CD4-positive, alpha-beta T cell treated with Interleukin-17A for 4 hours (primary cell): ENCODE measurements around the gene GTF2H4.

Experiments
- DNase-seq: peaks from one replicate; pipeline ENCODE4 v3.0.0-alpha.2; 2020; ENCODE audit warnings: mixed read lengths

The GTF2H4 gene

DNA sequence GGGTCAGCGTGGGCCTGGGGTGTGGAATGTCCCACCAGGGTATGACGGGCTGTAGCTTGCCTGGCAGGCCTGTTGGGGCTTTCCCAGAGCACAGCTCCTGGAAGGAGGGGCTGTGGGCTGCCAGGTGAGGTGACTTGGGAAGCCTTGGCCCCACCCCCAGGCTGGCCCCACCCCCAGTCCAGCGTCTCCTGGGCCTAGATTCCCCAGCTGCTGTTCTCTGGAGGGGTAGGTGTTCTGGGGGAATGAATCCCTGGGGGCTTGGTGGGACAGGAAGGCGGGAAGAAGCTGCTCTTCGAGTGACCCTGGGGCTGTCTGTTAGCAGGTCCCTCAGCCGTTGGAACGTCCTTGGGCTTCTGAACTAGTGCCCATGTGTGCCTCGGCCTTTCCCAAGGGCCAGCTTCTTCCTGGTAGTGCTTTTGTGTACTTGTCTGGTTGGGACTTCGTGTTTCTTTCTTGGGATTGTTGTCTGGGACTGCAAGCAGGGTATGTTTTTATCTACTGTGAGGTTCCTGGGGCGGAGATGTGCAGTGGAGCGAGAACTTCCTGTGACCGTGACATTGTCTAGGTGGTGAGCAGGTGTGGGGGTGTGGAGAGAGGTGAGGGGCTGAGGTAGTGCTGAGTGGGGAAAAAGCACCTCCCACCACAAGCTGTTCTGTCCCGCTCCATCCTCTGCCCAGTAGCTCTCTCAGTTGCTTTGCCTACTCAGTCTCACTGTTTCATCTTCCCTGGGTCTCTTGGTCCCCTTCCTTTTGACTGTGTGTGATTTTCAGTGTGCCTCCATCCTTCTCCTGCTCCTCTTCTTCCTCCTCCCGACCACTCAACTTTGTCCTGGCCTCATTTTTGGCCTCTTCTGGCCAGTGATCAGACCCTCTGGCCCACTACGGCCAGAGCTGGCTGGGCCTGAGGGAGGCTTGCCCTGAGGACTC, 25.0 kb upstream of the GTF2H4 start:
- peak; percentile 44 for DNase-seq

DNA sequence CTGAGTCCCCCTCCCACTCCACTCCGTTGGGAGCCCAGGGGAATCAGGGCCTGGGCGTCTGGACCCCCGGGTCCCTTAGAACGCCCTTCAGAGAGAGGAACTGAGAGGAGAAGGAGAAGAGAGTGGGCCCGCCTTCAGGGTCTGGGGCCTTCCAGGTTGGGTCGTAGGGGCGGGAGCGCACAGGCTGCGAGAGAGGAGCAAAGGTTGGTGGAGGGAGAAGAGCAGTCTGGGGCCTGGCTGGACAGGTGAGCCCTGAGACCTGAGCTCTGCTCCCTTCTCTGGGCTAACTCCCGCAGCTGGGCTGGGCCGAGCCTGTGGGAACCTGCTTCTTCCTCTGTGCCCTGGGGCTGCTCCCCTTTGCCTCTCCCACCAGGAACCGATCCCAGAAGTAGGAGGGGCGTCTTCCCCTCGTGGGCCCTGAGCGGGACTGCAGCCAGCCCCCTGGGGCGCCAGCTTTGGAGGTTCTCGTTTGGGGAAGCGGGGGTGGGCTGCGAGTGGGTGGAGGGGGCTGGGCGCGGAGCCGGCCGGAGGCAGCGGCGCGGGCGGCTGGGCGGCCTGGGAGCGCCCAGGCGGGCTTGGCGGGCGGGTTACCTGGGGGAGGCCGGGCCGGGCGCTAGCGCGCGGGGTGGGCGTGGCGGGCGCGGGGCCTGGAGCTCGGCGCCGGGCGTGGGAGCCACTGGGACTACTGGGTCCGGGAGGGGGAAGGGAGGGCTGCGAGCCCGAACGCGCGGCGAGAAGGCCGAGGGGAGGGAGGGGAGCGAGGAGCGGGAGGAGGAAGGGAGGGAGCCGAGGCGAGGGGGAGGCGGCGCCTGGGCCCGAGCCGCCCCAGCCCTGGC, 24.1 kb upstream of the GTF2H4 start, which contains the start of gene DDR1:
TSS of gene DDR1 (plus strand) at position 835 of the 836 bp plus-strand sequence. CDS start 4,211 bp downstream, outside the sequence.
- DNase-seq = peak; percentile 73

DNA sequence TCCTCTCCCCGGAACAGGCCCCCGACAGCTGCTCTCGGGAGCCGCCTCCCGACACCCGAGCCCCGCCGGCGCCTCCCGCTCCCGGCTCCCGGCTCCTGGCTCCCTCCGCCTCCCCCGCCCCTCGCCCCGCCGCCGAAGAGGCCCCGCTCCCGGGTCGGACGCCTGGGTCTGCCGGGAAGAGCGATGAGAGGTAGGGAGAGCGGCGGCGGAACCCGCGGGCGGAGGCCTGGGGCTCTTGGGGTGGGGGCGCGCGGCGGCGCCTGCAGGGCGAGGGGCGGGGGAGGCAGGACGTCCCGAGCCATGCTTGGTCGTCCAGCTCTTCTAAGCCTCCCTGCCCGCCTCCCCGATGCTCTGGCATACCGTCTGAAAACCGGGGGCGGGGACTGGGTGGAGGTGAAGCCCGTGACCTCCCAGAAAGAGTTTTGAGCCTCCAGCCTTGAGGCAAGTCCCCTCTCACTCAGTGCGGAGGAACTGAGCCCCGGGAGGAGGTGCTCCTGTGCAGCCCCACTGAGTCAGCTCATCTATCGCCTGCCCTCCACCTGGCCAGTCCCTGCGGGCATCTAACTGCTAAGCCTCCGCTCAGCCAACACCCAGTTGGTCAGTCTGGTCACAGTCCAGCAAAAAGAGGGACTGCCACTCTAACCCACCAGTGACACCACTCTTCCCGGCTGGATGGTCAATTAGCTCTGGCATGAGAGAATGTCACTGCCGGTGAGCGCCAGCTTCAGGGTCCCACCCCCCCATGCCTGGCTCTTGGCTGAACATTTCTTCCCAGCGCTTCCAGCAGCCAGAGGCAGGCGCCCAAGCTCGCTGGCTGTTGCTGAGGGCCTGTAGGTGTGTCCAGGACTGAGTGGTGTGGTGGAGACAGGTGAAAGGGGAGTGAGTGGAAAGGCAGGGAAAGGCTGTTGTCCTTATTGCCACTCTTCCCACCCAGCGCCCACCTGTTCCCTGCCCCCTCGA, 23.2 kb upstream of the GTF2H4 start:
- DNase-seq = peak; percentile 61

DNA sequence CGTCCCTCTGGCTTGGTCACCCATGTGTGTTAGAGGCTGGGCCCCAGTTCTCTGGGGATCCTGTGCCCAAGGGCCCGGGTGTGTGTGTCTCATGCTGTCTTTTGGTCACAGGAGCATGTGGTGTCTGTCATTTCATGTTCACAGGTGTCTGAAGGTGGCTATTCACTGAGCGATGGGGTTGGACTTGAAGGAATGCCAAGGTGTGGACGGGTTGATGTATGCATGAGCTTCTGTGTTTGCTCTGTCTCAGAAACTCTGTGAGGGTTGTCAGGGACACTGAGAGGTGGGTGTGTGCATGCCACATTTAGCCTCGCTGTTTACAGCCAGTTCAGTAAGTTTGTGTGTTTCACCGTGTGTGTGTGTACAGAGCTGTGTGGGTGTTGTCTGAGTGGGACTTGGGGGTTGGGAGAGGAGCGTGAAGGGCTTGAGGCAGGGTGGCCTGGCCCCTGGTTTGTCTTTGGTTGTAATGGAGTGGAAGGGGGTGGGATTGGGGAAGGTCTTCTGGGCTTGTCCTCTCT, 22.5 kb upstream of the GTF2H4 start:
- DNase-seq = peak; percentile 19

DNA sequence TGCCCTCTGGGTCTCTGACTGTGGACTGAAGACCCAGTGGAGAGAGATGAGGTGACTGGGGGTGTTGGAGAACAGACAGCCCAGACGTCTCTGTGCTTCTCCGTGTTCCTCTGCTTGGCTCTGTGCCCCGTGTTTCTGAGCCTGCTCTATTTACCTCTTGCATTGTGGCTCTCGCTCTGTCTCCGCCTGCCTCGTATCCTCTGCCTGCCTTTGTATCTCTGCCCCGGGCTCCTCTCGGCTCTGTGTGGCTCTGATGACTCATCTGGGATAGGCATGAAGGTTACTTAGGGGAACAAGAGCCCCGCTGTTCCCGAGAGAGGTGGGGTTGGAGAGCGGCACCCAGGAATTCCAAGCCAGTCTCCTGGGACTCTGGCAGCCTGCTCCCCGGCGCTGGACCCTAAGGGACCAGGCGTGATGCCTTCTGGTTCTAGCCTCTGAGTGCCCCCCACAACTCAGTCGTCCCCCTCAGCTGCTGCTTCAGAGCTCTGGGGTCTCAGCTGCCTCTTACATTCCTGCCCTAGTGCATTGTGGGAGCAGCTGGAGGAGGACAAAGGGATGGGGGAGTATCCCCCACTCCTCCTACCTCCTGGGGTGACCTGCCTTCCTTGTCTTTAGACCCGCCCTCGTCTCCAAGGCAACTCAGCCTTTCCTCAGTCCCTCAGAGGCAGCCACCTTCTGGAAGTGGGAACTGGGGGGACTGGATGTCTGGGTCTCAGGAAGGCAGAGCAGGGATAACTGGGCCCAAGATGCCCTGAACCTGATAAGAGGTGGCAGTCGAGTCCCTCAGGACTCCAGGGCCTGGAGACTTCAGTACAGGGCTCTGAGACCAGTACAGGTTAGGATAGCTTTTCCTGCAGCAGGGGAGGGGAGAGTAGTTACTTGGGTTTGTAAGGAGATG, 21.8 kb upstream of the GTF2H4 start:
- peak; percentile 72 for DNase-seq

DNA sequence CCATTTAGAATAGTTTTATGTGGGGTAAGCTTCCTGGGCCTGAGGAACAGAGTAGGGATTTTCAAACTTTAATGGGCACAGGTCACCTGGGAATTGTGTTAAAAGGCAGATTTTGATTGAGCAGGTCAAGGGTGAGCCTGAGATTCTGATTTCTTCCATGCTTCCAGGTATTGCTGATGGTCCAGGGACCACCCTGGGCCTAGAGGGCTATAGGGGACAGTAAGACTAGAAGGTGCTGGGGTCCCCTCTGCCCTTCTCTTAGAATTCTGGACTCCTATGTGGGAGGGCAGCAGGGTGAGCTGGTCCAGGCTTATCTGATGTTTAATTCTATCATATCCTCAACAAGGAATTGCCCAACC, 21.1 kb upstream of the GTF2H4 start:
- DNase-seq = no peak

DNA sequence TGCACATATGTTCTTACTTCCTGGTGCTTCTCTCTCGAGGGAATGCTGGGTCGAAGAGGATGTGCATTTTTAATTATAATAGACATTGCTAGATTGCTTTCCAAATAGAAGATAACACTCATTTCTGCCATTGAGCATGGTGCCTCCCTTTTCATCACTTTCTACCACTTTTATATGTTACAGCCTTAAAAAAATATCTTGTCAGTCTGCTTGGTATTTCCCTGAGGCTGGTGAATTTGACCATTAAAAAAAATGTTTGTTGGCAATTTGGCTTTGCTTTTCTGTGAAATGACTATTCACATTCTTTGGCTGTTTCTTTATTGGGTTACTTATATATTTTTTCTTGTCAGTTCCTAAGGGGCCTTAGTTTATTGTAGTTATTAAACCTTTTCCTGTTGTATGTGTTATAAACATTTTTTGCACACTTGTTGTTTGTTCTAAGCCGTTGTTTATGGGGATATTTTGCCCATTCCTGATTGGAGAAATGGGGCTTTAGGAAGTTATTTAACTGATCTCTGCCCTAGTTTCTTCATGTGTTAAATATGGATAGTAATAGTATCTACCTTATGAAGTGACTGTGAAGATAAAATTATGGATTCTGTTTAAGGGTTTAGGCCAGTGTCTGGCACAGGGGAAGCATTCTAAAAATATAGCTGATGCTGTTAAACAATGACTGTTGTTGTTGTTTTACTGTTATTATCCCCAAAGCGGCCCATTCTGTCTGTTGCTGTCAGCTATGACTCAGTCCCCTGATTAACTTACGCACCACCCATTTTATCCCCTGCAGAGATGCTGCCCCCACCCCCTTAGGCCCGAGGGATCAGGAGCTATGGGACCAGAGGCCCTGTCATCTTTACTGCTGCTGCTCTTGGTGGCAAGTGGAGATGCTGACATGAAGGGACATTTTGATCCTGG, 19.8 kb upstream of the GTF2H4 start:
- DNase-seq = no peak

DNA sequence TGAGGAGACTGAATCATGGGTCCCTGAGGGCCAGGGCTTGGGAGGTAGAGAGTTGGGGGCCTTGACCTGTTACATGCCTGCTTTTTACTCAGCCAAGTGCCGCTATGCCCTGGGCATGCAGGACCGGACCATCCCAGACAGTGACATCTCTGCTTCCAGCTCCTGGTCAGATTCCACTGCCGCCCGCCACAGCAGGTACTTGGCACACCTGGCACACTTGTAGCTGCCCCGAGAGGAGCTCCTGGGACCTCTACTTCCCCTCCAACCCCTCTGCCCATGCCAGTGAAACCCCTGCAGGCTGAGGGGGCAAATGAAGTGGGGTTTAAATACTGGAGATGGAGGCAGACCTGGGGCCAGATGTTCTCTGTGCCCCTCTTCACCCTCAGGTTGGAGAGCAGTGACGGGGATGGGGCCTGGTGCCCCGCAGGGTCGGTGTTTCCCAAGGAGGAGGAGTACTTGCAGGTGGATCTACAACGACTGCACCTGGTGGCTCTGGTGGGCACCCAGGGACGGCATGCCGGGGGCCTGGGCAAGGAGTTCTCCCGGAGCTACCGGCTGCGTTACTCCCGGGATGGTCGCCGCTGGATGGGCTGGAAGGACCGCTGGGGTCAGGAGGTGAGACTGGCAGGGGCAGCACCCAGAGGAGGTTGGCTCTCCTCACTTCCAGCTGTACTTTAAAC, 19.1 kb upstream of the GTF2H4 start:
- no peak for DNase-seq

DNA sequence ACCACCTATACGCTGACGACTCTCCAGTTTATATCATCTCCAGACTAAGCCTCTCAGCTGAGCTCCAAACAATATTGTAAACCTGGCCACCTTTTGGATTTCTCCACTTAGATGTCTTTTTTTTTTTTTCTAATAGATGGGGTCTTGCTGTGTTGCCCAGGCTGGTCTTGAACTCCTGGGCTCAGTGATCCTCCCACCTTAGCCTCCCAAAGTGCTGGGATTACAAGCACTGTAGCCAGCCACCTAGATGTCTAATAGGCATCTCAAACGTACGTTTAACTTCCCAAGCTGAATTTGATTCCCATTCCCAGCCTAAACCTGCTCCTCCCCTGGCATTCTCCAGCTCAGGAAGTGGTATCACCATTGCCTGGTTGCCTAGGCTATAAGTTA, 18.5 kb upstream of the GTF2H4 start:
- no peak for DNase-seq

DNA sequence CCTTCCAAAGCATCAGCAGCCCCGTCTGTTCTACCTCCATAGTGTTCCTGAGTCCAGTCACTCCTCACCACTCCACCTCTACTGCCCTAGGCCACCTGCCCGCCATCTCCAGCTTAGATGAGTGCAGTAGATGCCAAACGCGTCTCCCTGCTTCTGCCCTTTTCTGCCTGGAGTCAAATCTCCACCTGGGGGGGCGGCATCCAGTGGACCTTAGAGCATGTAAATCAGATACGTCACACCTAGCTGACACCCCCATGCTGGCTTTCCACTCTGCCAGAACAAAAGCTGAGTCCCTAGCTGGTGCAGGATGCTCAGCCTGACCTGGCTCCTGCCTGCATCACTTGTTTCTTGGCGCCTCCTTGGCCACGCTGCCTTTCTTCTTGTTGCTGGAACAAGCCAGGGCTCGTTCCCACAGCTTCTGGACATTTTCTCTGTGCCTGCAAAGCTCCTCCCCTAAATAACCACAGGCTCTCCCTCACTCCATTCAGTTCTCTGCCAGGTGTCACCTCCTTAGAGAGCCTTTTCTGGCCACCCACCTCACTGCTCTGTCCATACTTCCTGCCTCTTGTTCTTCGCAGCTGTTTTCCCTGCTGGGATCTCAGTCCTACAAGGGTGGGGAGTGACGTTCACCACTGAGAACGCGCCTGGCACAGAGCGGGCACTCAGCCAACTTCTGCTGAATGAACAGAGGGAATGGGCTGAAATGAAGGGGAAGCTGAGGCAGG, 17.9 kb upstream of the GTF2H4 start:
- DNase-seq = no peak

DNA sequence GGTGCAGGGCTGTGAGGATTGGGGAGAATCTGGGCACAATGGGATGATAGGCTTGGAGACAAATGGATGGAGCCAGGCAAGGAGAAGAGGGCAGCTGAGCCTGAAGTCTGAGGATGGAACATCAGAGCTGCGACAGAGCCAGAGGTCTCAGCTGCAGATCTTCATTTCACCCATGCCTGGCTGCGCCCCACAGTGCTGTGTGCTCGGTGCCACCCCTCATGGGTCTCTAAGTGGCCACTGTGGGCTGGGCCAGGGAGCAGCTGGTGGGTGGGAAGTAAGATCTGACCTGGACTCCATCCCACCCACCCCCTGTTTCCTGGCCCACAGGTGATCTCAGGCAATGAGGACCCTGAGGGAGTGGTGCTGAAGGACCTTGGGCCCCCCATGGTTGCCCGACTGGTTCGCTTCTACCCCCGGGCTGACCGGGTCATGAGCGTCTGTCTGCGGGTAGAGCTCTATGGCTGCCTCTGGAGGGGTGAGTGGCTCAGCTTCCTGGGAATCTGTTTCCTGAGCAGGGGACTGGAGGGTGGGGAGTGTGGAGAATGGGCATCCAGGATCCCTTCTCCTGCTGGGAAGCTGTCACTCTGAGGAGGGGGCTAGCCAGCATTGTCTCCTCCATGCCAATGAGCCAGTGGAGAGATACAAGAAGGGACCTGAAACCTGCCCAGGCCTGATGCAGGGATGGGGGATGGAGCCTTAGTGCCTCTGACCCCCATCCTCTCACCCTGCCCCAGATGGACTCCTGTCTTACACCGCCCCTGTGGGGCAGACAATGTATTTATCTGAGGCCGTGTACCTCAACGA, 17.2 kb upstream of the GTF2H4 start:
- no peak for DNase-seq

DNA sequence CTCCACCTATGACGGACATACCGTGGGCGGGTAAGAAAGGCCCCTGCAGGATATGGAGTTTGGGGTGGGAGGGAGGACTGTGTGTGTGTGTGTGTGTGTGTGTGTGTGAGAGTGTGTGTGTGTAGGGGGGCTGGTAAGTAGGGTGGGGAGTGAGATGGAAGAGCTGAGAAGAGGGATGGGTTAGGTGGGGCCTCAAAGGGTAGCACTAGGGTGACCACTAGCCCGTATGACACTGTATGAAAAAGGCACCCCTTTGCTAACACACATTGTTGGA, 16.6 kb upstream of the GTF2H4 start:
- DNase-seq = no peak

DNA sequence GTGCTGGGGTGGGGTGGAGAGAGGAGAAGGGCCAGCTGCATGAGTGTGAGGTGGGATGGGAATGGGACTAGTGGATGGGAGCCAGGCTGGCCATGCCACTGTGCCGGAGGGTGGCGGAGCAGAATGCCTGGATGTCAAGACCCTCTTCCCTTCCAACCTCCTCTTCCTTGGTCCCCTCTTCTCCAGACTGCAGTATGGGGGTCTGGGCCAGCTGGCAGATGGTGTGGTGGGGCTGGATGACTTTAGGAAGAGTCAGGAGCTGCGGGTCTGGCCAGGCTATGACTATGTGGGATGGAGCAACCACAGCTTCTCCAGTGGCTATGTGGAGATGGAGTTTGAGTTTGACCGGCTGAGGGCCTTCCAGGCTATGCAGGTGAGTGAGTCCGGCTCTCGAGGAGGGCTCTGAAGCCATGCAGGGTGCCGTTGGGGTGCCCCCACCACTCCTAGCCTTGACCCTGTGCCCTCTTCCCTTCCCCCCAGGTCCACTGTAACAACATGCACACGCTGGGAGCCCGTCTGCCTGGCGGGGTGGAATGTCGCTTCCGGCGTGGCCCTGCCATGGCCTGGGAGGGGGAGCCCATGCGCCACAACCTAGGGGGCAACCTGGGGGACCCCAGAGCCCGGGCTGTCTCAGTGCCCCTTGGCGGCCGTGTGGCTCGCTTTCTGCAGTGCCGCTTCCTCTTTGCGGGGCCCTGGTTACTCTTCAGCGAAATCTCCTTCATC, 16.0 kb upstream of the GTF2H4 start:
- no peak for DNase-seq

DNA sequence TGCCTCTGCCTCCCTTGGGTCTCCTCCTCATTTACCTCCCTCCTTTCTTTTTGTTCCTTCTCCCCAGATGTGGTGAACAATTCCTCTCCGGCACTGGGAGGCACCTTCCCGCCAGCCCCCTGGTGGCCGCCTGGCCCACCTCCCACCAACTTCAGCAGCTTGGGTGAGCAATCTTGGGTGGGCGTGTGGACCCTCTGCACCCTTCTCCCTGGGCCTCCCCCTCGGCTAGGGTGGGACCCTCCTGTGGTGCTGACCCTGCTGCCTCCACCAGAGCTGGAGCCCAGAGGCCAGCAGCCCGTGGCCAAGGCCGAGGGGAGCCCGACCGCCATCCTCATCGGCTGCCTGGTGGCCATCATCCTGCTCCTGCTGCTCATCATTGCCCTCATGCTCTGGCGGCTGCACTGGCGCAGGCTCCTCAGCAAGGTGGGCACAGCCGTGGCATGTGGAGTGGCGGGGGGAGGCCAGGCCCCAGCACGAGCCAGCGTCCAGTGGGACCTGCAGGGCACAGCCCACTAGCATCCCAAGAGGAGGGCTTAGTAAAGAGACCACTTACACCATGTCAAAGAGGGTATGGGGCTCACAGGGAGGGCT, 14.9 kb upstream of the GTF2H4 start:
- DNase-seq = no peak

DNA sequence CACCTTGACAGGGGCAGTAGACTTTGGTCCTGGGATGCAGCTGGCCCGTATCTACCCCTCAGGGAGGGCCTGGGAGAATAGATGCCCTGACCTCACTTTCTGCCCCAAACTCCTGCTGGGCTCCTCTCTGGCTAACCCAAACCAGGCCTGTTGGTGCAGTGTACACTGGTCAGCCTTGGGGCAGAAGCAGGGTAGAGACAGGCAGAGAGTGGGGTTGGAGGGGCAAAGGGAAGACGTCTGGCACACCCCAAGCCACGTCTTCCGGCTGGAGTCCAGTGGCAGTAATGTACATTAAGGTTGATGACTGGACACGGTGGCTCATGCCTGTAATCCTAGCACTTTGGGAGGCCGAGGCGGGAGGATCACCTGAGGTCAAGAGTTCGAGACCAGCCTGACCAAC, 14.3 kb upstream of the GTF2H4 start:
- DNase-seq = no peak

DNA sequence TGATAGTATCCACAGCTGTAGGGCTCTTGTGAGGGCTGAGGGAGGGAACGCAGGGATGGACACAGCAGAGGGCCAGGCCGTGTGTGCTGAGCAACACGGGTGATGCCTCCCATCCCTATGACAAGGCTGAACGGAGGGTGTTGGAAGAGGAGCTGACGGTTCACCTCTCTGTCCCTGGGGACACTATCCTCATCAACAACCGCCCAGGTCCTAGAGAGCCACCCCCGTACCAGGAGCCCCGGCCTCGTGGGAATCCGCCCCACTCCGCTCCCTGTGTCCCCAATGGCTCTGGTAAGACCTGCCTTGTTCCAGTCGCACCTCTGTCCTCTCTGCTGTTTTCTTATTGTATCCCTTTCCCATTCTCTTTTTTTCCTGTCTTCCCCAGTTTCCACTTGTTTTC, 13.6 kb upstream of the GTF2H4 start:
- DNase-seq = no peak

DNA sequence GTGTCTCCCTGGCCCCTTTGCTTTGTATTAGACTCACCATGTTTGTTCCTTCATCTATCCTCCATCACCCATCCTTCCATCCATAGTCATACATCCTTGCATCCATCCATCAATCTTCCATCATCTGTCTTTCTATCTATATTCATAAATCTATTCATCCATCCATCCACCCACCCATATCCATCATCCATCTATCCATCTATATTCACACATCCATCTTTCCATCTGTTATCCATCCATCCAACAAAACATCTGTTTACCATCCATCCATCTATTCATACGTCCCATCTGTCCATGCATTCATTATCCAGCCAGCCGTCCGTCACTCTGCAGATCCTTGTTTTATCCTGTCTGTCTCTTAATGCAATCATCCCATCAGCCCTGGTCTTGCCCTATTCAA, 13.1 kb upstream of the GTF2H4 start:
- DNase-seq = no peak
